ENCODE data around the gene TTC39B.
A peak's percentile ranks its signal among the peaks of the same experiment; 100 is the strongest.

The TTC39B gene

GRCh38 chr9:15176836-15177235 lies 130.2 kb downstream of the TTC39B start:
- Mint-ChIP-seq H3K36me3 (ENCODE audit: low read depth) (peaks cover 77% of the 10 kb centered on the region), H3K27ac (no peak overlapping the region), H3K4me3 (no peak overlapping the region), H3K9me3 (no peaks in the 10 kb centered on the region), H3K27me3 (no peaks in the 10 kb centered on the region), H3K4me1 (ENCODE audit: low read depth) (peaks cover 14% of the 10 kb centered on the region)
- DNase-seq: no peak

GRCh38 chr9:15163931-15164330 lies 143.1 kb downstream of the TTC39B start:
- no peaks in the 10 kb centered on the region for H3K27me3 Mint-ChIP-seq
- no peaks in the 10 kb centered on the region for H3K9me3 Mint-ChIP-seq
- H3K4me1 Mint-ChIP-seq (ENCODE audit: low read depth): peaks cover 1% of the 10 kb centered on the region
- H3K36me3 Mint-ChIP-seq (ENCODE audit: low read depth): peaks cover 15% of the 10 kb centered on the region
- peak overlapping the region; percentile 7 for H3K27ac Mint-ChIP-seq
- DNase-seq: no peak
- H3K4me3 Mint-ChIP-seq: no peak overlapping the region

- H3K36me3 Mint-ChIP-seq (ENCODE audit: low read depth): peaks cover 6% of the 10 kb centered on the region
- peaks cover 1% of the 10 kb centered on the region for H3K4me1 Mint-ChIP-seq (ENCODE audit: low read depth)
- DNase-seq: no peak
- no peaks in the 10 kb centered on the region for H3K27me3 Mint-ChIP-seq
- H3K27ac Mint-ChIP-seq: no peak overlapping the region
- no peak overlapping the region for H3K4me3 Mint-ChIP-seq
- H3K9me3 Mint-ChIP-seq: no peaks in the 10 kb centered on the region
These were observed 145.3 kb downstream of the TTC39B start for GRCh38 chr9:15161753-15162152.

- Mint-ChIP-seq H3K36me3 (ENCODE audit: low read depth) (peaks cover 4% of the 10 kb centered on the region), H3K27ac (no peak overlapping the region), H3K27me3 (peaks cover 4% of the 10 kb centered on the region), H3K9me3 (no peaks in the 10 kb centered on the region), H3K4me3 (no peak overlapping the region), H3K4me1 (ENCODE audit: low read depth) (peaks cover 1% of the 10 kb centered on the region)
- DNase-seq: no peak
These were observed 146.3 kb downstream of the TTC39B start for GRCh38 chr9:15160673-15161072.

- Mint-ChIP-seq H3K4me1 (ENCODE audit: low read depth) (no peaks in the 10 kb centered on the region), H3K9me3 (no peaks in the 10 kb centered on the region), H3K4me3 (no peak overlapping the region), H3K27me3 (peaks cover 17% of the 10 kb centered on the region), H3K27ac (no peak overlapping the region), H3K36me3 (ENCODE audit: low read depth) (no peaks in the 10 kb centered on the region)
- DNase-seq: no peak
These were observed 149.0 kb downstream of the TTC39B start for GRCh38 chr9:15158064-15158463.

GRCh38 chr9:15157381-15157780 lies 149.6 kb downstream of the TTC39B start:
- Mint-ChIP-seq H3K36me3 (ENCODE audit: low read depth) (no peaks in the 10 kb centered on the region), H3K4me1 (ENCODE audit: low read depth) (no peaks in the 10 kb centered on the region), H3K27me3 (peaks cover 19% of the 10 kb centered on the region), H3K9me3 (no peaks in the 10 kb centered on the region), H3K27ac (no peak overlapping the region), H3K4me3 (no peak overlapping the region)
- no peak for DNase-seq

- H3K27ac Mint-ChIP-seq: no peak overlapping the region
- no peaks in the 10 kb centered on the region for H3K36me3 Mint-ChIP-seq (ENCODE audit: low read depth)
- H3K9me3 Mint-ChIP-seq: no peaks in the 10 kb centered on the region
- H3K4me1 Mint-ChIP-seq (ENCODE audit: low read depth): no peaks in the 10 kb centered on the region
- no peak overlapping the region for H3K4me3 Mint-ChIP-seq
- H3K27me3 Mint-ChIP-seq: peaks cover 22% of the 10 kb centered on the region
- no peak for DNase-seq
These were observed 150.8 kb downstream of the TTC39B start for GRCh38 chr9:15156241-15156640.

- no peak overlapping the region for H3K27ac Mint-ChIP-seq
- H3K4me1 Mint-ChIP-seq (ENCODE audit: low read depth): no peaks in the 10 kb centered on the region
- no peak for DNase-seq
- no peak overlapping the region for H3K4me3 Mint-ChIP-seq
- H3K36me3 Mint-ChIP-seq (ENCODE audit: low read depth): no peaks in the 10 kb centered on the region
- no peaks in the 10 kb centered on the region for H3K9me3 Mint-ChIP-seq
- H3K27me3 Mint-ChIP-seq: peaks cover 22% of the 10 kb centered on the region
These were observed 151.2 kb downstream of the TTC39B start for GRCh38 chr9:15155826-15156225.

- Mint-ChIP-seq H3K36me3 (ENCODE audit: low read depth) (no peaks in the 10 kb centered on the region), H3K4me1 (ENCODE audit: low read depth) (no peaks in the 10 kb centered on the region), H3K4me3 (no peak overlapping the region), H3K27ac (no peak overlapping the region), H3K9me3 (no peaks in the 10 kb centered on the region), H3K27me3 (peaks cover 22% of the 10 kb centered on the region)
- DNase-seq: no peak
These were observed 151.7 kb downstream of the TTC39B start for GRCh38 chr9:15155323-15155722.

- H3K27me3 Mint-ChIP-seq: peaks cover 22% of the 10 kb centered on the region
- H3K27ac Mint-ChIP-seq: no peak overlapping the region
- DNase-seq: no peak
- no peaks in the 10 kb centered on the region for H3K9me3 Mint-ChIP-seq
- H3K36me3 Mint-ChIP-seq (ENCODE audit: low read depth): no peaks in the 10 kb centered on the region
- no peaks in the 10 kb centered on the region for H3K4me1 Mint-ChIP-seq (ENCODE audit: low read depth)
- H3K4me3 Mint-ChIP-seq: no peak overlapping the region
These were observed 152.3 kb downstream of the TTC39B start for GRCh38 chr9:15154677-15155076.

GRCh38 chr9:15153961-15154360 lies 153.1 kb downstream of the TTC39B start:
- no peak overlapping the region for H3K4me3 Mint-ChIP-seq
- H3K9me3 Mint-ChIP-seq: no peaks in the 10 kb centered on the region
- H3K36me3 Mint-ChIP-seq (ENCODE audit: low read depth): no peaks in the 10 kb centered on the region
- DNase-seq: no peak
- no peak overlapping the region for H3K27ac Mint-ChIP-seq
- no peaks in the 10 kb centered on the region for H3K4me1 Mint-ChIP-seq (ENCODE audit: low read depth)
- H3K27me3 Mint-ChIP-seq: peaks cover 22% of the 10 kb centered on the region

- Mint-ChIP-seq H3K4me1 (ENCODE audit: low read depth) (no peaks in the 10 kb centered on the region), H3K36me3 (ENCODE audit: low read depth) (no peaks in the 10 kb centered on the region)
These were observed 156.1 kb downstream of the TTC39B start for GRCh38 chr9:15150939-15151338.

GRCh38 chr9:15149450-15149849 lies 157.6 kb downstream of the TTC39B start:
- no peaks in the 10 kb centered on the region for H3K9me3 Mint-ChIP-seq
- no peaks in the 10 kb centered on the region for H3K36me3 Mint-ChIP-seq (ENCODE audit: low read depth)
- DNase-seq: no peak
- no peak overlapping the region for H3K27ac Mint-ChIP-seq
- H3K4me3 Mint-ChIP-seq: no peak overlapping the region
- no peaks in the 10 kb centered on the region for H3K4me1 Mint-ChIP-seq (ENCODE audit: low read depth)
- H3K27me3 Mint-ChIP-seq: peaks cover 21% of the 10 kb centered on the region

More at GRCh38 chr9:15150939-15151338, 156.1 kb downstream of the TTC39B start:
- no peak overlapping the region for H3K4me3 Mint-ChIP-seq
- DNase-seq: no peak
- H3K27ac Mint-ChIP-seq: no peak overlapping the region
- peaks cover 21% of the 10 kb centered on the region for H3K27me3 Mint-ChIP-seq
- no peaks in the 10 kb centered on the region for H3K9me3 Mint-ChIP-seq

- no peaks in the 10 kb centered on the region for H3K36me3 Mint-ChIP-seq (ENCODE audit: low read depth)
- H3K9me3 Mint-ChIP-seq: no peaks in the 10 kb centered on the region
- no peak for DNase-seq
- no peak overlapping the region for H3K4me3 Mint-ChIP-seq
- peaks cover 2% of the 10 kb centered on the region for H3K4me1 Mint-ChIP-seq (ENCODE audit: low read depth)
- no peak overlapping the region for H3K27ac Mint-ChIP-seq
- peaks cover 8% of the 10 kb centered on the region for H3K27me3 Mint-ChIP-seq
These were observed 160.7 kb downstream of the TTC39B start for GRCh38 chr9:15146268-15146700.

GRCh38 chr9:15144622-15145061 lies 162.4 kb downstream of the TTC39B start:
- H3K4me3 Mint-ChIP-seq: no peak overlapping the region
- H3K9me3 Mint-ChIP-seq: no peaks in the 10 kb centered on the region
- H3K4me1 Mint-ChIP-seq (ENCODE audit: low read depth): peaks cover 2% of the 10 kb centered on the region
- H3K27ac Mint-ChIP-seq: no peak overlapping the region
- H3K27me3 Mint-ChIP-seq: peaks cover 7% of the 10 kb centered on the region
- DNase-seq: no peak
- no peaks in the 10 kb centered on the region for H3K36me3 Mint-ChIP-seq (ENCODE audit: low read depth)

- H3K27me3 Mint-ChIP-seq: peaks cover 7% of the 10 kb centered on the region
- H3K9me3 Mint-ChIP-seq: no peaks in the 10 kb centered on the region
- no peaks in the 10 kb centered on the region for H3K36me3 Mint-ChIP-seq (ENCODE audit: low read depth)
- H3K4me1 Mint-ChIP-seq (ENCODE audit: low read depth): peaks cover 2% of the 10 kb centered on the region
- no peak overlapping the region for H3K27ac Mint-ChIP-seq
- DNase-seq: no peak
- no peak overlapping the region for H3K4me3 Mint-ChIP-seq
These were observed 164.0 kb downstream of the TTC39B start for GRCh38 chr9:15142878-15143534.
